NCI-H2029 (cell line): Measurements from ENCODE around the gene MOG.

Source experiments
- DNase-seq: peaks from one replicate; lab custom pipeline; 2025; lab: John Stamatoyannopoulos, UW

MOG gene

GRCh38 chr6:29656798-29657197 lies at the start of gene MOG:
MOG (plus strand) TSS chr6:29657092; CDS start chr6:29657210, 118 bp downstream.
- DNase-seq: no peak

GRCh38 chr6:29608131-29608530 lies 48.8 kb upstream of the MOG start:
- no peak for DNase-seq

GRCh38 chr6:29610540-29610939 lies 46.4 kb upstream of the MOG start:
- no peak for DNase-seq

- no peak for DNase-seq
These were observed 45.5 kb upstream of the MOG start for GRCh38 chr6:29611426-29611825.

- DNase-seq: no peak
These were observed 38.9 kb upstream of the MOG start for GRCh38 chr6:29617782-29618554.

GRCh38 chr6:29619578-29620160 lies 37.2 kb upstream of the MOG start:
- DNase-seq: no peak

- DNase-seq: no peak
These were observed 36.3 kb upstream of the MOG start for GRCh38 chr6:29620630-29621029.

- DNase-seq: no peak
These were observed 32.4 kb upstream of the MOG start for GRCh38 chr6:29624520-29624961.

- no peak for DNase-seq
These were observed 31.5 kb upstream of the MOG start for GRCh38 chr6:29625337-29625930.

- no peak for DNase-seq
These were observed 29.7 kb upstream of the MOG start for GRCh38 chr6:29626948-29627754.

GRCh38 chr6:29627755-29628418 lies 29.0 kb upstream of the MOG start:
- peak; percentile 2 for DNase-seq

GRCh38 chr6:29628419-29629281 lies 28.2 kb upstream of the MOG start:
- DNase-seq: peak; percentile 35

- no peak for DNase-seq
These were observed 27.3 kb upstream of the MOG start for GRCh38 chr6:29629571-29629970.

GRCh38 chr6:29630315-29630714 lies 26.6 kb upstream of the MOG start:
- DNase-seq: no peak

GRCh38 chr6:29631209-29631810 lies 25.6 kb upstream of the MOG start:
- DNase-seq: no peak

GRCh38 chr6:29631860-29632731 lies 24.8 kb upstream of the MOG start:
- DNase-seq: no peak

- no peak for DNase-seq
These were observed 23.9 kb upstream of the MOG start, which contains the start of gene GABBR1 for GRCh38 chr6:29632789-29633533. GABBR1 (minus strand) TSS chr6:29633183; CDS start chr6:29632385, 798 bp downstream.

GRCh38 chr6:29633534-29633905 lies 23.4 kb upstream of the MOG start:
- no peak for DNase-seq

GRCh38 chr6:29637247-29637646 lies 19.6 kb upstream of the MOG start:
- no peak for DNase-seq
